Right atrium auricular region (tissue), 2 donors: ENCODE results near the gene WWOX. TPM values are rescaled to one million over a fixed set of nuclear protein-coding genes. Genes with fewer than 3 reads are reported as not detected.

Source experiments
- DNase-seq: peaks from one replicate; pipeline ENCODE4 v3.0.0-alpha.2; 2019; ENCODE audit warnings: low spot score
- H3K27ac ChIP-seq, 2 donors: fragments of 200-600 bp; sonication (generic); 1 replicate in 1 of 2; 2 replicates in 1 of 2; pipeline ENCODE4 v1.5.1; 2016 to 2019
- H3K27me3 ChIP-seq, 2 donors: fragments of 200-600 bp; sonication (generic); one replicate each; pipeline versions ENCODE4 v1.5.1 to v1.6.0; 2017 to 2019
- H3K36me3 ChIP-seq: fragments of 200-600 bp; sonication (generic); one replicate; pipeline ENCODE4 v1.5.1; 2016
- H3K4me1 ChIP-seq, 2 donors: fragments of 200-600 bp; sonication (generic); one replicate each; pipeline versions ENCODE4 v1.5.1 to v1.6.0; 2017 to 2019
- H3K4me3 ChIP-seq, 2 donors: fragments of 200-600 bp; sonication (generic); 1 replicate in 1 of 2; 2 replicates in 1 of 2; pipeline ENCODE4 v1.5.1; 2017 to 2019; ENCODE audit warnings: mild to moderate bottlenecking in 1 of 2, moderate library complexity in 1 of 2
- H3K9me3 ChIP-seq, 2 donors: fragments of 200-600 bp; sonication (generic); one replicate each; pipeline ENCODE4 v1.5.1; 2019
- CTCF ChIP-seq, 2 donors: fragments of 200-600 bp; sonication (generic); IDR thresholded peaks; one replicate each; pipeline ENCODE4 v1.5.1; 2019; ENCODE audit warnings: antibody characterized with exemption in 2 of 2
- total RNA-seq, 2 donors: library from RNA; depleted of rRNA; stranded (reverse); fragments of >200 nt; gene quantifications; one replicate each; pipeline ENCODE4 v1.1.0, GENCODE V29; 2016

Gene WWOX
- total RNA-seq, 2 donors from 2014 or later, result 14.8 to 20.8 TPM

GRCh38 chr16:78780808-78781207 lies 681.4 kb downstream of the WWOX start:
- H3K36me3 ChIP-seq, result no peaks in the 10 kb centered on the region
- no peak for TF ChIP-seq CTCF (IDR thresholded peaks at IDR 0.05)
- H3K27me3 ChIP-seq, result no peaks in the 10 kb centered on the region
- DNase-seq, result no peak
- no peak overlapping the region for H3K4me3 ChIP-seq
- H3K9me3 ChIP-seq, result no peaks in the 10 kb centered on the region
- H3K4me1 ChIP-seq, result no peaks in the 10 kb centered on the region
- H3K27ac ChIP-seq, result no peak overlapping the region

GRCh38 chr16:78782572-78782971 lies 683.1 kb downstream of the WWOX start:
- H3K36me3 ChIP-seq, result no peaks in the 10 kb centered on the region
- H3K4me3 ChIP-seq, result no peak overlapping the region
- no peak for TF ChIP-seq CTCF (IDR thresholded peaks at IDR 0.05)
- no peak for DNase-seq
- no peak overlapping the region for H3K27ac ChIP-seq
- H3K27me3 ChIP-seq, result no peaks in the 10 kb centered on the region
- H3K9me3 ChIP-seq, result no peaks in the 10 kb centered on the region
- no peaks in the 10 kb centered on the region for H3K4me1 ChIP-seq

- no peaks in the 10 kb centered on the region for H3K36me3 ChIP-seq
- DNase-seq, result no peak
- TF ChIP-seq CTCF (IDR thresholded peaks at IDR 0.05), result no peak
- H3K27ac ChIP-seq, result no peak overlapping the region
- no peak overlapping the region for H3K4me3 ChIP-seq
- H3K4me1 ChIP-seq, result no peaks in the 10 kb centered on the region
- H3K9me3 ChIP-seq, result no peaks in the 10 kb centered on the region
- no peaks in the 10 kb centered on the region for H3K27me3 ChIP-seq
These were observed 684.2 kb downstream of the WWOX start for GRCh38 chr16:78783570-78784079.

GRCh38 chr16:78784771-78785170 lies 685.3 kb downstream of the WWOX start:
- H3K27me3 ChIP-seq, result no peaks in the 10 kb centered on the region
- H3K36me3 ChIP-seq, result no peaks in the 10 kb centered on the region
- H3K27ac ChIP-seq, result no peak overlapping the region
- no peak for DNase-seq
- H3K4me1 ChIP-seq, result no peaks in the 10 kb centered on the region
- H3K9me3 ChIP-seq, result no peaks in the 10 kb centered on the region
- no peak overlapping the region for H3K4me3 ChIP-seq
- no peak for TF ChIP-seq CTCF (IDR thresholded peaks at IDR 0.05)

GRCh38 chr16:78785218-78785617 lies 685.8 kb downstream of the WWOX start:
- DNase-seq, result no peak

More at GRCh38 chr16:78785218-78785617, 685.8 kb downstream of the WWOX start:
- no peaks in the 10 kb centered on the region for H3K4me1 ChIP-seq
- H3K27ac ChIP-seq, result no peak overlapping the region
- H3K36me3 ChIP-seq, result no peaks in the 10 kb centered on the region
- H3K4me3 ChIP-seq, result no peak overlapping the region
- H3K27me3 ChIP-seq, result no peaks in the 10 kb centered on the region
- no peaks in the 10 kb centered on the region for H3K9me3 ChIP-seq
- TF ChIP-seq CTCF (IDR thresholded peaks at IDR 0.05), result no peak
